Liver (tissue), 9 donors: ENCODE data around the gene CELF4. TPM values are rescaled to one million over a fixed set of nuclear protein-coding genes. Genes with fewer than 3 reads are reported as not detected.

ENCODE experiments used
- DNase-seq: peaks from one replicate; pipeline ENCODE4 v3.0.0-alpha.2; 2017; ENCODE audit warnings: low spot score
- H3K27ac ChIP-seq, 2 donors: one replicate each; pipeline ENCODE4 v1.7.0; 2013; ENCODE audit warnings: inconsistent platforms in 2 of 2, low read length in 2 of 2, control low read depth in 1 of 2, low read depth in 1 of 2, mild to moderate bottlenecking in 1 of 2
- H3K27me3 ChIP-seq, 4 donors: one replicate each; pipeline versions ENCODE4 v1.6.1 to v1.7.0; 2013; ENCODE audit warnings: low read length in 3 of 4, inconsistent platforms in 1 of 4, mild to moderate bottlenecking in 1 of 4, moderate library complexity in 1 of 4; ENCODE audit not compliant: control insufficient read depth in 4 of 4, insufficient read depth in 4 of 4
- H3K36me3 ChIP-seq, 4 donors: one replicate each; pipeline versions ENCODE4 v1.6.1 to v1.7.0; 2013; ENCODE audit warnings: low read length in 3 of 4, mild to moderate bottlenecking in 3 of 4, low read depth in 1 of 4, moderate library complexity in 1 of 4; ENCODE audit not compliant: control insufficient read depth in 4 of 4, insufficient read depth in 3 of 4
- H3K4me1 ChIP-seq, 4 donors: one replicate each; pipeline versions ENCODE4 v1.6.1 to v1.7.0; 2013; ENCODE audit warnings: low read length in 3 of 4, mild to moderate bottlenecking in 3 of 4, moderate library complexity in 1 of 4; ENCODE audit not compliant: control insufficient read depth in 4 of 4, insufficient read depth in 4 of 4
- H3K4me3 ChIP-seq, 3 donors: one replicate each; pipeline versions ENCODE4 v1.6.1 to v1.7.0; 2013; ENCODE audit warnings: low read length in 3 of 3, control low read depth in 1 of 3, low read depth in 1 of 3, mild to moderate bottlenecking in 1 of 3
- H3K9ac ChIP-seq, 2 donors: one replicate each; pipeline ENCODE4 v1.7.0; 2013; ENCODE audit warnings: low read length in 2 of 2, mild to moderate bottlenecking in 2 of 2, moderate library complexity in 2 of 2, control low read depth in 1 of 2, low read depth in 1 of 2
- H3K9me3 ChIP-seq, 4 donors: one replicate each; pipeline versions ENCODE4 v1.6.1 to v1.7.0; 2013; ENCODE audit warnings: low read length in 3 of 4; ENCODE audit not compliant: control insufficient read depth in 4 of 4
- CTCF ChIP-seq: fragments of 150-350 bp; IDR thresholded peaks from 2 replicates; pipeline ENCODE4 v1.5.1; 2017; ENCODE audit warnings: improper control_type of control experiment, low read depth, low read length; ENCODE audit not compliant: missing input control
- EGR1 ChIP-seq, 2 donors: IDR thresholded peaks; 2 replicates each; pipeline ENCODE4 v1.6.1; 2016 to 2018; ENCODE audit warnings: antibody characterized with exemption in 2 of 2, low read depth in 2 of 2
- FOXA1 ChIP-seq: IDR thresholded peaks from 2 replicates; pipeline ENCODE4 v1.6.1; 2016; ENCODE audit warnings: antibody characterized with exemption
- FOXA2 ChIP-seq: IDR thresholded peaks from 2 replicates; pipeline ENCODE4 v1.6.1; 2016; ENCODE audit warnings: antibody characterized with exemption
- GABPA ChIP-seq, 2 donors: IDR thresholded peaks in 1 of 2; conservative IDR thresholded peaks in 1 of 2; 2 replicates each; pipeline ENCODE4 v1.6.1; 2016; ENCODE audit warnings: antibody characterized with exemption in 2 of 2, mild to moderate bottlenecking in 1 of 2, moderate library complexity in 1 of 2
- HNF4A ChIP-seq, 2 donors: conservative IDR thresholded peaks; 2 replicates each; pipeline ENCODE4 v1.6.1; 2016; ENCODE audit warnings: antibody characterized with exemption in 2 of 2, mild to moderate bottlenecking in 2 of 2
- HNF4G ChIP-seq: IDR thresholded peaks from 2 replicates; pipeline ENCODE4 v1.6.1; 2016; ENCODE audit warnings: antibody characterized with exemption
- JUND ChIP-seq, 2 donors: IDR thresholded peaks; 2 replicates each; pipeline ENCODE4 v1.6.1; 2016; ENCODE audit warnings: antibody characterized with exemption in 2 of 2
- MAX ChIP-seq: IDR thresholded peaks from 2 replicates; pipeline ENCODE4 v1.6.1; 2016; ENCODE audit warnings: antibody characterized with exemption
- NR2F2 ChIP-seq: IDR thresholded peaks from 2 replicates; pipeline ENCODE4 v1.6.1; 2016; ENCODE audit warnings: antibody characterized with exemption
- RAD21 ChIP-seq, 2 donors: IDR thresholded peaks; 2 replicates each; pipeline ENCODE4 v1.6.1; 2016; ENCODE audit warnings: antibody characterized with exemption in 2 of 2, mild to moderate bottlenecking in 2 of 2
- REST ChIP-seq: IDR thresholded peaks from 2 replicates; pipeline ENCODE4 v1.6.1; 2016; ENCODE audit warnings: antibody characterized with exemption, mild to moderate bottlenecking
- RXRA ChIP-seq, 2 donors: IDR thresholded peaks; 2 replicates each; pipeline ENCODE4 v1.6.1; 2017 to 2018; ENCODE audit warnings: antibody characterized with exemption in 2 of 2, mild to moderate bottlenecking in 1 of 2
- SP1 ChIP-seq: IDR thresholded peaks from 2 replicates; pipeline ENCODE4 v1.6.1; 2018; ENCODE audit warnings: antibody characterized with exemption, mild to moderate bottlenecking
- TAF1 ChIP-seq: conservative IDR thresholded peaks from 2 replicates; pipeline ENCODE4 v1.6.1; 2016; ENCODE audit warnings: antibody characterized with exemption, mild to moderate bottlenecking
- YY1 ChIP-seq: IDR thresholded peaks from 2 replicates; pipeline ENCODE4 v1.6.1; 2016; ENCODE audit warnings: antibody characterized with exemption, mild to moderate bottlenecking
- ZBTB33 ChIP-seq: IDR thresholded peaks from 2 replicates; pipeline ENCODE4 v1.6.1; 2016; ENCODE audit warnings: antibody characterized with exemption
- WGBS: extraction: QIAGEN DNeasy Blood & Tissue Kit; methylation state at CpG from one replicate; pipeline ENCODE4 v1.1.7; 2013; 5-methylcytosine and 5-hydroxymethylcytosine counted together
- polyA plus RNA-seq, 2 donors: library from polyadenylated mRNA; stranded (reverse) in 1 of 2; unstranded in 1 of 2; fragments of 200-250 nt in 1 of 2; fragments of >200 nt in 1 of 2; fragmentation: Nextera tagmentation in 1 of 2; extraction: Ambion mirVana in 1 of 2; gene quantifications; one replicate each; pipeline versions ENCODE4 v1.2.1 to v1.2.3, GENCODE V29; 2013 to 2015
- total RNA-seq, 2 donors: library from RNA; depleted of rRNA; stranded (reverse); fragments of >200 nt; gene quantifications; one replicate each; pipeline ENCODE4 v1.2.3, GENCODE V29; 2014
- donor health status: healthy.
- donor health status: healthy.
- donor health status: healthy.
- donor health status: healthy.
- donor health status: healthy.

The CELF4 gene
- total and polyA plus RNA-seq, 4 donors: 0.08 to 0.28 (median 0.21) TPM; not detected in 1

- TF ChIP-seq HNF4G: no peak
- TF ChIP-seq GABPA (IDR thresholded peaks at IDR 0.05 in 1 of 2, conservative IDR thresholded peaks at IDR 0.05 in 1 of 2): no peak
- TF ChIP-seq HNF4A (conservative IDR thresholded peaks at IDR 0.05): no peak
- no peak for TF ChIP-seq FOXA2
- TF ChIP-seq RXRA (IDR thresholded peaks at IDR 0.05): no peak
- no peak for TF ChIP-seq REST
- no peak for TF ChIP-seq NR2F2
- no peak for TF ChIP-seq YY1
- no peak for TF ChIP-seq JUND (IDR thresholded peaks at IDR 0.05)
- TF ChIP-seq FOXA1: no peak
- no peak for TF ChIP-seq TAF1
- H3K4me3 ChIP-seq: no peak overlapping the region
- no peak overlapping the region for H3K27ac ChIP-seq
- H3K4me1 ChIP-seq: no peaks in the 10 kb centered on the region
- no peaks in the 10 kb centered on the region for H3K36me3 ChIP-seq
- H3K9me3 ChIP-seq: peaks cover 0 to 1% (median 0%) of the 10 kb centered on the region in 4 donors
- no peak for DNase-seq
- H3K9ac ChIP-seq: no peak overlapping the region
- no peaks in the 10 kb centered on the region for H3K27me3 ChIP-seq
- WGBS: 80% methylated on average over 1 of the region's 1 CpG
Measured at GRCh38 chr18:37414816-37415215, 150.8 kb downstream of the CELF4 start.

GRCh38 chr18:37412829-37413228, 152.8 kb downstream of the CELF4 start:
- Histone ChIP-seq H3K9ac (no peak overlapping the region), H3K4me3 (no peak overlapping the region), H3K4me1 (no peaks in the 10 kb centered on the region), H3K36me3 (no peaks in the 10 kb centered on the region), H3K9me3 (peaks cover 0 to 1% (median 0%) of the 10 kb centered on the region in 4 donors), H3K27me3 (no peaks in the 10 kb centered on the region), H3K27ac (no peak overlapping the region)
- 88% methylated on average over 8 of the region's 8 CpGs for WGBS
- no peak for TF ChIP-seq CTCF
- TF ChIP-seq REST: no peak
- no peak for TF ChIP-seq HNF4A (conservative IDR thresholded peaks at IDR 0.05)
- TF ChIP-seq HNF4G: no peak
- TF ChIP-seq EGR1 (IDR thresholded peaks at IDR 0.05; ENCODE audit: low read depth in 2 of 2): no peak
- TF ChIP-seq NR2F2: no peak
- no peak for TF ChIP-seq MAX
- no peak for TF ChIP-seq ZBTB33
- TF ChIP-seq SP1: no peak
- no peak for TF ChIP-seq RAD21 (IDR thresholded peaks at IDR 0.05)
- no peak for TF ChIP-seq GABPA (IDR thresholded peaks at IDR 0.05 in 1 of 2, conservative IDR thresholded peaks at IDR 0.05 in 1 of 2)
- no peak for DNase-seq
